Esophagus muscularis mucosa (tissue), 4 donors: ENCODE measurements around the gene KIAA0825. TPM values are rescaled to one million over a fixed set of nuclear protein-coding genes. Genes with fewer than 3 reads are reported as not detected.

ENCODE experiments used
- DNase-seq: peaks from one replicate; pipeline ENCODE4 v3.0.0-alpha.2; 2017; ENCODE audit errors: extremely low spot score
- H3K27ac ChIP-seq, 4 donors: fragments of 200-600 bp; sonication (generic); replicated peaks in 1 of 4; 1 replicate in 3 of 4; 2 replicates in 1 of 4; pipeline ENCODE4 v1.5.1; 2016 to 2019; ENCODE audit warnings: mild to moderate bottlenecking in 1 of 4
- H3K27me3 ChIP-seq, 4 donors: fragments of 200-600 bp; sonication (generic); one replicate each; pipeline versions ENCODE4 v1.5.1 to v1.6.0; 2016 to 2019
- H3K36me3 ChIP-seq, 4 donors: fragments of 200-600 bp; sonication (generic); one replicate each; pipeline ENCODE4 v1.5.1; 2016 to 2019
- H3K4me1 ChIP-seq, 4 donors: fragments of 200-600 bp; sonication (generic); one replicate each; pipeline ENCODE4 v1.5.1; 2016 to 2019
- H3K4me3 ChIP-seq, 4 donors: fragments of 200-600 bp; sonication (generic); 1 replicate in 2 of 4; 2 replicates in 2 of 4; pipeline ENCODE4 v1.5.1; 2016 to 2019; ENCODE audit warnings: mild to moderate bottlenecking in 4 of 4, moderate library complexity in 1 of 4
- H3K9me3 ChIP-seq, 4 donors: fragments of 200-600 bp; sonication (generic); 1 replicate in 3 of 4; 2 replicates in 1 of 4; pipeline ENCODE4 v1.5.1; 2016 to 2019
- CTCF ChIP-seq, 3 experiments: fragments of 200-600 bp in 2 of 3; fragments of 450-650 bp in 1 of 3; sonication (generic) in 2 of 3; IDR thresholded peaks; one replicate each; pipeline ENCODE4 v1.5.1; 2017 to 2019; ENCODE audit warnings: antibody characterized with exemption in 3 of 3, mild to moderate bottlenecking in 2 of 3, moderate library complexity in 1 of 3
- EP300 ChIP-seq: sonication (generic); formaldehyde crosslinking; IDR thresholded peaks from one replicate; pipeline ENCODE4 v1.6.1; 2017; ENCODE audit warnings: antibody characterized with exemption
- POLR2A ChIP-seq: fragments of 450-650 bp; IDR thresholded peaks from one replicate; pipeline ENCODE4 v1.6.1; 2017; ENCODE audit warnings: antibody characterized with exemption, moderate library complexity, mild to moderate bottlenecking, low read depth
- POLR2AphosphoS5 ChIP-seq, 2 donors: sonication (generic); formaldehyde crosslinking; IDR thresholded peaks; one replicate each; pipeline ENCODE4 v1.6.1; 2017; ENCODE audit warnings: antibody characterized with exemption in 2 of 2
- WGBS: methylation state at CpG from one replicate; pipeline ENCODE4 v1.1.5; 2018; 5-methylcytosine and 5-hydroxymethylcytosine counted together
- intact Hi-C: fragments of 100-400 bp; cut with DNase I; formaldehyde crosslinking; loops from one replicate; pipeline ENCODE4 v1.15.1; 2023
- total RNA-seq, 4 donors: library from RNA; depleted of rRNA; stranded (reverse); fragments of >200 nt; gene quantifications; one replicate each; pipeline versions ENCODE4 v1.1.0 to v1.2.1, GENCODE V29; 2016

The KIAA0825 gene
- total RNA-seq, 4 donors from 2014 or later: 2.3 to 4.2 (median 2.9) TPM

GRCh38 chr5:94168151-94168550 lies 450.3 kb downstream of the KIAA0825 start:
- no peak for DNase-seq
- Histone ChIP-seq H3K36me3 (no peaks in the 10 kb centered on the region), H3K9me3 (peaks cover 0 to 8% (median 0%) of the 10 kb centered on the region in 4 donors), H3K27ac (no peak overlapping the region), H3K27me3 (no peaks in the 10 kb centered on the region), H3K4me1 (no peaks in the 10 kb centered on the region), H3K4me3 (no peak overlapping the region)
- TF ChIP-seq POLR2AphosphoS5 (IDR thresholded peaks at IDR 0.05): no peak
- TF ChIP-seq CTCF (IDR thresholded peaks at IDR 0.05): no peak
- no peak for TF ChIP-seq EP300
- no peak for TF ChIP-seq POLR2A
- intact Hi-C loops: no loop called here
- WGBS: 93% methylated on average over 2 of the region's 2 CpGs

- intact Hi-C loops: no loop called here
Observed at GRCh38 chr5:94161801-94162200, 456.6 kb downstream of the KIAA0825 start.

GRCh38 chr5:94159144-94159543 lies 459.3 kb downstream of the KIAA0825 start:
- no peak for TF ChIP-seq POLR2AphosphoS5 (IDR thresholded peaks at IDR 0.05)
- no peak for TF ChIP-seq CTCF (IDR thresholded peaks at IDR 0.05)
- TF ChIP-seq POLR2A: no peak
- TF ChIP-seq EP300: no peak

More at GRCh38 chr5:94161801-94162200, 456.6 kb downstream of the KIAA0825 start:
- TF ChIP-seq CTCF (IDR thresholded peaks at IDR 0.05): no peak
- TF ChIP-seq EP300: no peak
- no peak for TF ChIP-seq POLR2AphosphoS5 (IDR thresholded peaks at IDR 0.05)
- TF ChIP-seq POLR2A: no peak
- no peak for DNase-seq
- Histone ChIP-seq H3K4me3 (no peak overlapping the region), H3K27ac (no peak overlapping the region), H3K9me3 (peaks cover 0 to 8% (median 0%) of the 10 kb centered on the region in 4 donors), H3K36me3 (no peaks in the 10 kb centered on the region), H3K27me3 (no peaks in the 10 kb centered on the region), H3K4me1 (no peaks in the 10 kb centered on the region)
- WGBS: 47% methylated on average over 1 of the region's 1 CpG

GRCh38 chr5:94157704-94158539 lies 460.5 kb downstream of the KIAA0825 start:
- Histone ChIP-seq H3K27ac (no peak overlapping the region), H3K4me1 (no peaks in the 10 kb centered on the region), H3K27me3 (no peaks in the 10 kb centered on the region), H3K9me3 (no peaks in the 10 kb centered on the region), H3K36me3 (no peaks in the 10 kb centered on the region), H3K4me3 (no peak overlapping the region)
- no peak for TF ChIP-seq EP300
- TF ChIP-seq POLR2AphosphoS5 (IDR thresholded peaks at IDR 0.05): no peak
- no peak for TF ChIP-seq CTCF (IDR thresholded peaks at IDR 0.05)
- no peak for TF ChIP-seq POLR2A
- DNase-seq: no peak
- intact Hi-C loops: no loop called here
- 54% methylated on average over 4 of the region's 4 CpGs for WGBS

More at GRCh38 chr5:94159144-94159543, 459.3 kb downstream of the KIAA0825 start:
- intact Hi-C loops: no loop called here
- Histone ChIP-seq H3K27ac (no peak overlapping the region), H3K9me3 (peaks cover 0 to 3% (median 0%) of the 10 kb centered on the region in 4 donors), H3K4me1 (no peaks in the 10 kb centered on the region), H3K36me3 (no peaks in the 10 kb centered on the region), H3K27me3 (no peaks in the 10 kb centered on the region), H3K4me3 (no peak overlapping the region)
- no peak for DNase-seq
- 92% methylated on average over 4 of the region's 4 CpGs for WGBS
